Fibroblast of the conjunctiva (primary cell): Measurements from ENCODE around the gene RASL10A.
A peak's percentile ranks its signal among the peaks of the same experiment; 100 is the strongest.

Source experiments
- DNase-seq: peaks from one replicate; pipeline ENCODE4 v3.0.0-alpha.2; 2010; ENCODE audit warnings: low read depth

Gene RASL10A

DNA sequence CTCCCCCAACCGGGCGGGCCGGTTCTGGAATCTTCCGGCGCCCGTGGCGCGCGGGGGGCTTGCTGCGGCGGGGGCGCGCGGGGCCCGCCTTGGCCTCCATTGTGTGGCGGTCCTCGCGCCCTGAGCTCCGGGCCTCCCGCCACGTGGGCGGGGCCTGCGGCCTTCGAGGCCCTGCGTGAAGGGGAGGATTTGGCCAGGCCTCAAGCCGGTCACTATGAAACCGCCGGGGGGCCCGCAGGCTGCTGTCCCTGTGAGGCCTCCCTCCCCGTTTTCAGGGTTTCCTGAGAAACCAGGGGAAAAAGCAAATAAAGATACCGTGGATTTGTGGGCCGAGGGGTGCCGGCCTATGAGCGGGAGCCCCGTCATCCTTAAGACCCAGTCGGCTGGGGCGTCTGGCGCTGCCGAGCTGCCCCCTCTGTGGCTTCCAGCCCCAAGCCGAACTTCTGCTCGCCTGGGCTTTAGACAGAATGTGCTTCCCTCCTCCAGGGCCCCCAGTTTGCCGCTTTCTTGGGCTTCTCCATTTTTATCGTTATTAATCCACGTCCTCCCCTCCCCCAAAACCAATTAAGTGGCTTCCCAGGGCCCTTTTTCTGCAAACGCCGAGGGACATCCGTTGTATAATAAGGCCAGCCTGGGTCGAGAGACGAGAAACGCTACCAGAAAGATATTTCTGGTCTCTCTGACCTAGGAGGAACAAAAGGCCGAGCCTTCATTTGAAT, 46.8 kb downstream of the RASL10A start:
- peak; percentile 49 for DNase-seq

DNA sequence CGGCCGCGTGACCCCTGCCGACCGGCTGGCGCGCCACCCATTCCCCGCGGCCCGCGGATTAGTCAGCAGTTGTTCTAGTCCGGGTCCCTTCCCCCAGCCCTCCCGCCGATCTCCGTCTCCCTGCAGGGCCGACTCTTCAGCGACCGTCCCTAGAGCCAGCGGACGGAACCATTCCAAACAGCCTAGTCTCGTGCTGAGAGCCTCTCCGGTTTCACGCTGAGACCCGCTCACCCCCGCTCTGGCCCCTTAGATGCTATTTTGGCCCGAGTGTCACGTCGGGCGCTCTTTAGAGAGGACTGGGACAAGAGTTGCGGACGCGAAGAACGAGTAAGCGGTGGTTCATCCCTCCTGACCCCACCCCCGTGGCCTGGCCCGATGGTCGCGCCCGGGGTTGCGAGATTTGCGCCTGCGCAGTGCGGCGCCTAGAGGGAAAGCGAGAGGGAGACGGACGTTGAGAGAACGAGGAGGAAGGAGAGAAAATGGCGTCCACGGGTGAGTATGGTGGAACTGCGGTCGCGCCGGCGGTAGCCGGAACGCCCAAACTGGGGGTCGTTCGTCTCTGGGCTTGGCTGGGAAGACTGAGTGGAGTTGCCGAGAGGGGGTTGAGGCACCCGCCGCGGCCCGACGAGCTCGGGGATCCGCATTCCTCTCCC, 47.5 kb downstream of the RASL10A start, which contains the start of the genes EWSR1 and RHBDD3:
TSS of gene EWSR1 (plus strand) at position 411 of the 653 bp plus-strand sequence. CDS start at position 480, 69 bp downstream.
TSS of gene RHBDD3 (minus strand) at position 124 of the 653 bp plus-strand sequence. CDS start 2,355 bp downstream, outside the sequence.
- peak; percentile 92 for DNase-seq

DNA sequence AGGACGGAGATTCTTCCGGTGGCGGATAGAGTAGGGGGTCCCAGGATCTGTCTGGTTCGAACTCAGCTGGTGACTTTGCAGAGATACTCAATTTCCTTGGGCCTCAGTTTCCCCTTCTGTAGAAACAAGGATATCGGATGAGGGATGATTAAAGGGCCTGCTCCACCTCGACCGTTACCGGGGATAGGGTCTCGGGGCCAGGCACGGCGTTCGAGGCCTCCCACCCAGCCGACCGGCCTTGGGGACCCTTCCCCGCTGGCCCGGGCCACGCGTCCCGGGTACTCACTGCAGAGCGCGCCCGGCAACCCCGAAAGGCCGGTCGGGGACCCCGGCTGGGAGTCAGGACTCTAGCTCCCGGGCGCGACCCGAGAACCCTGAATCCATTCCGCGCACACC, 48.0 kb downstream of the RASL10A start:
- no peak for DNase-seq

DNA sequence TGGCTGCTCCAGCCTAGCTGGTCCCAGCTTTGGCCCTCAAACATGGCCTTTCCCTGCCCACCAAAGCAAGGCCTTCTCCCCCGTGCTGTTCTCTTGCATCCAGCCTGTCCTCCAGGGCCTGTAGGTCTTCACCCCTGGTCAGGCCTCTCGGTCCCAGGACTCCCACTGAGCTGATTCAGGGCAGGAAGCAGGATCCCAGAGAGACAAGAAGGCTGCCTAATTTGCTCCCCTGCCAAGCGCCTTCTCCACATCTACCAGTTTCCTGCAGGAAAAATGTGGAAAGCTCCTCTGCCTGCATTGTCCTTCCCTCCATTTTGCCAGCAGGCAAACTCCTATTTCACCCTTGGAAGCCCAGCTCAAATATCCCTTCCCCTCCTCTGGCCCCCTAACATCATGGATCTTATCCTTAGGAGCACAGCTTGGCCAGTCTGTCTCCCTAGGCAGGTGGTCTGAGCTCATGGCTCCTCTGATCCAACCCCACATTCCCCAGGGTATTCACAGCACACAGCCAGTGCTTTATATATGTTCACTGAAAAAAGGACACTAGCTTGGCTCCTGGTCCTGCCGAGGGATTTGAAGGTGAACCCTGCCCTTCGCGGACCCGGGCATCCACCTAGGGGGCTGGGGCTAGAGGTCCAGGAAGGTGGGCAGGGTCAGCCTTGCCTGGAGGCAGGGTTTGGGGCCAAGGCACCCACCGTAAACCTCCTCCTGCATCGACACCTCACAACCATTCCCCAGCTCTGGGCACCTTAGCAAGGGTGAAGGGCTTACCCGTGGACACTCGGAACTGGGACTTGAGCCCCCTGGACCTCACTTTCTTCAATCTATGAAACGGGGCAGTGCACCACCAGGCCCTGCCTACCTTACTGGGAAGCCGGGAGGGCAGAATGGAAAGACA, 48.7 kb downstream of the RASL10A start:
- no peak for DNase-seq

DNA sequence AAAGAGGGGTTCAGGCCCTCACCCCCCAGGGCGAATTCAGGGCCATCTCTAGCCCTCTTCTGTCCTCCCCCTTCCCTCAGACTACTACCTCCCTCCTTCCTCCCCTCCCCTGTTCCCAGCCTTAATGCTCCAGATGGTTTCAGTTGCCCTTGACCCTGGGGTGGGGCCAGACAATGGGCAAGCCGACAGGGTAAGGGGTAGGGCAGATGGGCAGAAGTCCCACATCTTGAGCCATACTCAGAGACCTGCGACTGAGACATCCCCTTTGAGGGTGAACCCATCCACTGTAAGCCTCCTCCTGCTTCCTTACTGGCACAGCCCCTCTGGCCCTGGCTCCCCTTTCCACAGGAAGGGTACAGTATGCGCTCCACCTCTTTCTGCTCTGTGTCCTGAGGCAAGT, 49.6 kb downstream of the RASL10A start:
- DNase-seq: peak; percentile 73

DNA sequence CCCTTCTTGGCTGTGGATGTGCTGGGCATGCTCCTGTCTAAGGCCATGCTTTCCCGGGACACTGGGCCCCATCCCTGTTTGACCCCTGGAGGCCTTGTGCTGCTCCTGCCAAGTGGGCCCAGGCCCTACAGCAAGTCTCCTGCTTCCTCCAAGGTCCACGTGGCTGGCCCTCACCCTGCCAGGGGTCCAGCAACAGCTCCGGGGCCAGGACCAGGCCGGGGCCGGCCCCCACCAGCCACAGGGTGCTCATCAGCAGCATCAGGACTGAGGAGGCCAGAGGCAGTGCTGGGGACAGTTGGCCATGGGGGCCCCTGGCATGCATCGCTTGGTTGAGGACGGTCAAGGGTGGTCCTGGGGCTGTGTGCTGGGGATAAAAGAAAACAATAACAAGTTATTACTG, 50.2 kb downstream of the RASL10A start:
- DNase-seq: no peak

DNA sequence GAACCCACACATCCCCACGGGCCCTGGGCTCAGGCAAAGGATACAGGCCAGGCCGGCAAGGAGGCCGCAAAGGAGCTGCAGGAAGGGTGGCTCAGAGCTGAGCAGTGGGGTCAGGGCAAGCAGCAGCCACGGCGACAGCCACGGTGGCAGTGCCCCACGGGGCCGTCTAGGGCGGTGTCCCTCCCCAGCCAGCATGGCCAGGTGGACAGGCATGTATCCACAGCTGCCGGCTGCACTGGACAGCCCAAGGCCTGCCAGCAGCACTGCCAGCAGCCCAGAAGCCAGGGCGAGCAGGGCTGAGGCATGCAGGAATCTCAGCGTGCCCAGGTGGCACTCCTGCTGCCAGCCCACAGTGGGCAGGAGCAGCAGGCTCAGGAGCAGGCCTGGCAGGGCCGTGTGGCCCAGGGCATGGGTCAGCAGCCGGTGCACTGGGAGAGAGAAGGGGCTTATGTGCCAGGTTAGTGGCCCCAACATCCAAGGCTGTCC, 51.7 kb downstream of the RASL10A start:
- DNase-seq: no peak
